ENCODE results near the gene DLL3.

DLL3 gene

DNA sequence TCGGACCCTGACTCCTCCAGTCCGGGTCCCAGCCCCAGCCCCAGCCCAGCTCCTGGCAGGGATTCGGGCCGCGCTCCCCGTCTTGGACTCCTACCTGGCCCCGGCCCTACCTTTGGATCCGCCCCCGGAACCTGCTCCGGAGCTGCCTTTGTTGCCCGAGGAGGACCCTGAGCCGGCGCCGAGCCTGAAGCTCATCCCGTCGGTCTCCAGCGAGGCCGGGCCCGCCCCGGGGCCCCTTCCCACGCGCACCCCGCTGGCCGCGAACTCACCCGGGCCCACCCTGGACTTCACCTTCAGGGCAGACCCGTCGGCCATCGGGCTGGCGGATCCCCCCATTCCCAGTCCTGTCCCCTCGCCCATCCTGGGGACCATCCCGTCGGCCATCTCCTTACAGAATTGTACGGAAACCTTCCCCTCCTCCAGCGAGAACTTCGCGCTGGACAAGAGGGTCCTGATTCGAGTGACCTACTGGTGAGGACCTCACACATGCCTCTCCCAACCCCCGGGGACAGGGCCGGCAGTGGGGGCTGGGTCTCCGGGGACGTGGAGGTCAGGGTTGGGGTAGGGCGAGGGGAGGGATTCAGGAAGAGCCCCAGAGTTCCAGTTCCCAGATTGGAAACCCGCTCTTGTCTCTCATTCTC is 16.9 kb downstream of the DLL3 start:
- DNase-seq (ENCODE audit: low read depth), result no peak
- peak overlapping the region; percentile 18 for H3K4me3 ChIP-seq (ENCODE audit: control insufficient read depth, low read depth, low read length)
- TF ChIP-seq, protein P1, sequence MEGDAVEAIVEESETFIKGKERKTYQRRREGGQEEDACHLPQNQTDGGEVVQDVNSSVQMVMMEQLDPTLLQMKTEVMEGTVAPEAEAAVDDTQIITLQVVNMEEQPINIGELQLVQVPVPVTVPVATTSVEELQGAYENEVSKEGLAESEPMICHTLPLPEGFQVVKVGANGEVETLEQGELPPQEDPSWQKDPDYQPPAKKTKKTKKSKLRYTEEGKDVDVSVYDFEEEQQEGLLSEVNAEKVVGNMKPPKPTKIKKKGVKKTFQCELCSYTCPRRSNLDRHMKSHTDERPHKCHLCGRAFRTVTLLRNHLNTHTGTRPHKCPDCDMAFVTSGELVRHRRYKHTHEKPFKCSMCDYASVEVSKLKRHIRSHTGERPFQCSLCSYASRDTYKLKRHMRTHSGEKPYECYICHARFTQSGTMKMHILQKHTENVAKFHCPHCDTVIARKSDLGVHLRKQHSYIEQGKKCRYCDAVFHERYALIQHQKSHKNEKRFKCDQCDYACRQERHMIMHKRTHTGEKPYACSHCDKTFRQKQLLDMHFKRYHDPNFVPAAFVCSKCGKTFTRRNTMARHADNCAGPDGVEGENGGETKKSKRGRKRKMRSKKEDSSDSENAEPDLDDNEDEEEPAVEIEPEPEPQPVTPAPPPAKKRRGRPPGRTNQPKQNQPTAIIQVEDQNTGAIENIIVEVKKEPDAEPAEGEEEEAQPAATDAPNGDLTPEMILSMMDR (IDR thresholded peaks at IDR 0.05; ENCODE audit: control insufficient read depth, insufficient read depth, low read depth, low read length, missing control alignments), result no peak

DNA sequence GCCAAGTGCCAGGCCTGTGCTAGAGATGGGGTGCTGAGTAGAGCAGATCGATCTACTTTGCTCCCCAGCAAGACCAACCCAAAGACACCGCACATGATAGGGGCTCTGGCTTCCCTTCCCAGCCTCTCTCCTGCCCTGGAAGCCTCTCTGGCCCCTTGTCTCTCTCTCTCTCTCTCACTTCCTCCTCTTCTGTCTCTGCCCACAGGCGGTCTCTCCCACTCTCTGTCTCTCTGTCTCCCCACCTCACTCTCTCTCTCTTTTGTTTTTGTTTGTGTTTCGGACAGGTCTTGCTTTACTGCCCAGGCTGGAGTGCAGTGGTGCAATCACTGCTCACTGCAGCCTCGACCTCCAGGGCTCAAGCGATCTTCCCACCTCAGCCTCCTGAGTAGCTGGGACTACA is 17.5 kb downstream of the DLL3 start:
- TF ChIP-seq, protein P1 (IDR thresholded peaks at IDR 0.05; ENCODE audit: control insufficient read depth, insufficient read depth, low read depth, low read length, missing control alignments), result no peak
- no peak overlapping the region for H3K4me3 ChIP-seq (ENCODE audit: control insufficient read depth, low read depth, low read length)
- DNase-seq (ENCODE audit: low read depth), result no peak

DNA sequence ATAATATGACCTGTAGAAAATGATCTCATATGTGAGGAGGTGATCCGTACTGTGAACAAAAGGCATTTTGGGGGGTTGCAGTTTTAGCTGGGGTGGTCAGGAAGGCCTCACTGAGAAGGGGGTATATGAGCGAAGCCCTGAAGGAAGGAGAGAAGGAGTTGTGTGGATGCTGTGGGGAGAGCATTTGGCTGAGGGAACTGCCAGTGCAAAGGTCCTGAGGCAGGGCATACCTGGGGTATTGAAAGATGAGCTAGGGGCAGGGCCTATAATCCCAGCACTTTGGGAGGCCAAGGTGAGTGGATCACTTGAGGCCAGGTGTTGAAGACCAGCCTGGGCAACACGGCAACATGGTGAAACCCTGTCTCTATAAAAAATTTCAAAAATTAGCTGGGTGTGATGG is 18.7 kb downstream of the DLL3 start:
- TF ChIP-seq, protein P1 (IDR thresholded peaks at IDR 0.05; ENCODE audit: control insufficient read depth, insufficient read depth, low read depth, low read length, missing control alignments), result no peak
- H3K4me3 ChIP-seq (ENCODE audit: control insufficient read depth, low read depth, low read length), result no peak overlapping the region
- no peak for DNase-seq (ENCODE audit: low read depth)

DNA sequence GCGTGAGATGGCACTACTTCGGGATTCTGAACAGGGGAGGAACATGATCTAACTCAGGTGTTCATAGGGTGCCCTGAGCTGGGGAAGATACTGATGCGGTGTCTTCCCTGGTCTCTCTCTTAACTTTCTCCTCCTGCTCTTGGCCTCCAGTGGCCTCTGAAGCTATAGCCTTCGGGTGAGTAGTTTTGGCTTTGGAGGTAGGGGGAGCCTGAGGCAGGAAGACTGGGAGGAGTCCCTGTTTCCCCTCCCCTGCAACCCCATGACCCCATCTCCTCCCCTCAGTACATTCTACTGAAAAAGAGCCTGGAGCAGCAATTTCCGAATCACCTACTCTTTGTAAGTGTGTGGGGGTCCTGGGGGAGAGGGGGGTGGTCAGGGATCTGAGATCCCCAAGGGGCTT is 19.7 kb downstream of the DLL3 start:
- no peak overlapping the region for H3K4me3 ChIP-seq (ENCODE audit: control insufficient read depth, low read depth, low read length)
- no peak for DNase-seq (ENCODE audit: low read depth)
- TF ChIP-seq, protein P1 (IDR thresholded peaks at IDR 0.05; ENCODE audit: control insufficient read depth, insufficient read depth, low read depth, low read length, missing control alignments), result no peak

DNA sequence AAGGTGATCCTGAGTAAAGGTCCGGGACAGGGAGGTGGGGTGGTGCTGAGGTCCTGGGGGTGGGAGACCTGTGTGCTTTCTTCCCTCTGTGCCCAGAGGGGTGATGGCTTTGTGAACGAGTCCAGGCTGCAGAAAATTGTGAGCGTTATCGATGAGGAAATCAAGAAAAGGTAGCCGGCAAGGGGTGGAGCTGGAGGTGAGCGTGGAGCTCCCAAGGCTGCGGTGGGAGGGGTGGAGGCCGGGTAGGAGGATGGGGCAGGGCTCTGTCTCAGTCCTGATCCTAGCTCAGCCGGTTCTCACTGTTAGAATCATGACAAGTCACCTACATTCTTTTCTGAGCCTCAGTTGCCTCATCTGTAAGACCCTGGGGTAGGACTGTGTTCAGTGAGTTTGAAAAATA is 20.2 kb downstream of the DLL3 start:
- TF ChIP-seq, protein P1 (IDR thresholded peaks at IDR 0.05; ENCODE audit: control insufficient read depth, insufficient read depth, low read depth, low read length, missing control alignments), result no peak
- DNase-seq (ENCODE audit: low read depth), result no peak
- no peak overlapping the region for H3K4me3 ChIP-seq (ENCODE audit: control insufficient read depth, low read depth, low read length)

DNA sequence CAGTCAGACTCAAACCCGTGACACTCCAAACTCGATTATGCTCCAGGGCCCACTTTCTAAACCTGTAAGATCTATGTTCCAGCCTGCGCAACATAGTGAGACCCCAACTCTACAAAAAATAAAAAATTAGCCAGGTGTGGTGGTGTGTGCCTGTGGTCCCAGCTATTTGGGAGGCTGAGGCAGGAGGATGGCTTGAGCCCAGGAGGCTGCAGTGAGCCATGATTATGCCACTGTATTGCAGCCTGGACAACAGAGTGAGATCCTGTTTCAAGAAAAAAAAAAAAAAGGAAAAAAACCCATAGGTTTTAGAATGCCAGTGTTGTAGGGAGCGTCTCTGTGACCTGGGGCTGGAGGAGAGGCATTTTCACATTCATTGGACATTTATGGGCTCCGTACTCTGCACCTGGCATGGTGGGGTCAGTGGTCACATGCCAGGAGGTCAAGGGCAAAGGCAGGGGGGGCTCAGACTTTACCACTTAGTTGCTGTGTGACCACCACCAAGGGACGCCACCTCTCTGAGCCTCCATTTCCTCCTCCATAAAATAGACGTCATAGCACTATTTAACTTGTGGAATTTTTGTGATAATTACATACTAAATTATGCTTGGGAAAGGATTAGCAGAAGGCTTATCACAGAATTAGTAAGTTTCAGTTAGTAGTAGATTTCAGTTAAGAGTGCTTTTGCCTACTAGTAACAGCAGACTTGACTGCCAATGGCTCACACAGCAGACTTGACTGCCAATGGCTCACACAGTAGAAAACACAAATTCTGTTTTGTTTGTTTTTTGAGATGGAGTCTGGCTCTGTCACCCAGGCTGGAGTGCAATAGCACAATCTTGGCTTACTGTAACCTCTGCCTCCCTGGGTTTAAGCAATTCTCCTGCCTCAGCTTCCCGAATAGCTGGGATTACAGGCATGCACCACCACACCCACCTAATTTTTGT is 22.1 kb downstream of the DLL3 start:
- DNase-seq (ENCODE audit: low read depth), result no peak
- TF ChIP-seq, protein P1 (IDR thresholded peaks at IDR 0.05; ENCODE audit: control insufficient read depth, insufficient read depth, low read depth, low read length, missing control alignments), result no peak
- no peak overlapping the region for H3K4me3 ChIP-seq (ENCODE audit: control insufficient read depth, low read depth, low read length)
